A172 (cell line): ENCODE data around the gene ZNF678. TPM values are rescaled to one million over a fixed set of nuclear protein-coding genes. Genes with fewer than 3 reads are reported as not detected.
"Not testable (repeated sequence)": the region's sequence is repeated elsewhere in the genome, so short reads cannot be mapped to it uniquely, and the experiment has no call there.

Source experiments
- DNase-seq: peaks from one replicate; pipeline ENCODE4 v3.0.0-alpha.2; 2015; ENCODE audit warnings: low spot score
- total RNA-seq: library from RNA; depleted of rRNA; stranded (reverse); fragments of >200 nt; shearing (Covaris generic); gene quantifications from 2 replicates; pipeline ENCODE4 v1.2.3, GENCODE V29; 2014

The ZNF678 gene
- total RNA-seq, 1 experiment from 2014 or later = 12.4 TPM

DNA sequence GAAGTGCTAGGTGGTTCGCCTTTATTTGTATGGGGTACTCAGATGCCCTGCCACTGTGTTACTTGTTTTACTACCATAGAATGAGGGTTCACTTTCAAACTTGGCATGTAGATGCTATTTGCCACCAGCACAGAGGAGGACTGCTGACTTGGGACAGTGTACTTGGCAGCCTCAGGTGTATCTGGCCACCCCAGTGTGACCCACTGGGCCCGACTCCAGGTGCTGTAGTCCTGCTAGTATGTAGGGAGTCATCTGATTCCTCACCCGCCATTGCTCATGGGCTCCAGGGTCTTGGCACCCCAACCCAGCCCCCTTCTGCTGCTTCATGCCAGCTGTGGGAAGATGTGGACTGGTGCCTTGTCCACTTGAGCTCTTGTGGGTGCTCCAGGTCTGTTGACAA lies 40.0 kb downstream of the ZNF678 start:
- DNase-seq = no peak

DNA sequence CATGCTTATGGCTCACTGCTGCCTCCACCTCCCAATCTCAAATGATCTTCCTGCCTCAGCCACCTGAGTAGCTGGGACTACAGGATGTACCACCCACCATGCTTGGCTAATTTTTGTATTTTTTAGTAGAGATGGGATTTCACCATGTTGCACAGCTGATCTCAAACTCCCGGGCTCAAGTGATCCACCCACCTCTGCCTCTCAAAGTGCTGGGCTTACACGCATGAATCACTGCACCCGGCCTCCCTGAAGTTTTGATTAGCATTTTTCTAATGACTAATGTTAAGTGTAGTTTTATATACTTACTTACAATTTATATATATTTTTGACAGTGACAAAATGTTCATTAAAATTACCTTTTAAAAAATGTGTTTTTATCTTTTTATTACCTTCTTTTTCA lies 41.1 kb downstream of the ZNF678 start:
- no peak for DNase-seq

DNA sequence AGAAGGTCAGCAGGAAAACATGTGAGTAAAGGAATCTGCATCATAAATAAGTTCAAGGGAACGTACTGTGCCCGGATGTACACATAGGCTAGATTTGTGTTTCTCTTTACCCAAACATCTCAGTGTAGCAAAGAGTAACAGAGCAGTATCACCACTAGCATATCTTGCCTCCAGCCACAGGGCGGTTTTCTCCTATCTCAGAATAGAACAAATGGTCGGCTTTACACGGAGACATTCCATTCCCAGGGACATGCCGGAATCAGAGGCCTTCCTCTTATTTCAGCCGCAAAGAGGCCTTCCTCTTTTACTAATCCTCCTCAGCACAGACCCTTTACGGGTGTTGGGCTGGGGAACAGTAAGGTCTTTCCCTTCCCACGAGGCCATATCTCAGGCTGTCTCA lies 42.9 kb downstream of the ZNF678 start:
- DNase-seq = not testable (repeated sequence)

DNA sequence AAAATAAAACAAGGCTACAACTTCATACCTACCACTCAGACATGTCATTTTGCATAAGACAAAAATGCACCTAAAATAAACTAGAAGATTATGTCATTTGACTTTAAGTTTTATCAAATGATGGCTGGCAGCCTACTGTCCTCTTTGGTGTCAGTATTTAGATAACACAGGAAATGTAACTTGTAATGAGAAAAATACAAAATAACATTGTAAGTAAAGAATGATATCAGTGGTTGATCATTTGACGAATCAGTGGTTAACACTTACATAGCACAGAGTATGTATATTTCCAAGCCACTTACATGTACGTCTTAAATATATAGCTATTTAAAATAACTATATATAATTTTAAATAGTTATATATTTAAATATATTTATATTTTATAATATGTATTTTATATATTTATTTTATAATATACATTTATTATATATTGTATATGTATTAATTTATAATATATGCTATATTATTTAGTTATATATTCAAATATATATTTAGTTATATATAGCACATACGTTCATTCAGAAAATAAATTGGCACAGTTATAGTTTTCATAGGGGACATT lies 44.1 kb downstream of the ZNF678 start:
- DNase-seq = no peak

DNA sequence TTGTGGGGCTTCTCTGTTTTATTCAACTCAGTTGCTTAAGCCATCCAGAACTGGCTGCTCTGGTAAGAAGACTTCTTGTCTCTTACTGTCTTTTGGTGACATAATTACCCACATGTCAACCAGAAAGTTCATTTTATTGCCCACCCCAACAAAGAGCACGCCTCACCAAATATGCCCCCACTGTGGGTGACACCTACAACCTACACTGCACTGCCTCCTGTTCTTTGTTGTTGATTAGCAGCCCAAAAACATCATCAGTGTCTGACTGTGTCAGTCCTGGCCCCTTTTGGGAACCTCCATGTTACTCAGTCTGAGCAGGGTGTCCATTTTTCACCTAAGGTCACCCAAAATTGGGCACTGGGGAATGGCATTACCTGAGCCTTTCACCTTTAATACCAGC lies 49.3 kb downstream of the ZNF678 start:
- no peak for DNase-seq

DNA sequence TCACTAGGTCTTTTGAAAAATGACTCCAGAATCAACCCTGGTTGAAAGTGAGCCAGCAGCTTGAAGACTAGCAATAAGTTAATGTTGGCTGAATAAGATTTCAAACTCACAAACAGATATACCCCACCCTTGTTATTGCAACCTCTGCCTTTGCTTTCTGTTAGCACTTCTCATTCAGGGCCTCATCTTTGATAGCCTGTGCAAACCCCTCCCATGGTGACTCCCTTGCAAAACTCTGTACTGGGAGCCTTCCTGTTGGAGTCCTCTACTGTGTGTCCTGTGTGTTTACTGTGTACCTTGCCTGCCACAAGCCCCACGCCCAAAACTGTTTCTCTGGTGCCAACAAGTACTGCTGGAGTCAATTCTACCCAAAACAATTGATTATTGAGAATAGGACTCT lies 50.2 kb downstream of the ZNF678 start:
- DNase-seq = no peak

DNA sequence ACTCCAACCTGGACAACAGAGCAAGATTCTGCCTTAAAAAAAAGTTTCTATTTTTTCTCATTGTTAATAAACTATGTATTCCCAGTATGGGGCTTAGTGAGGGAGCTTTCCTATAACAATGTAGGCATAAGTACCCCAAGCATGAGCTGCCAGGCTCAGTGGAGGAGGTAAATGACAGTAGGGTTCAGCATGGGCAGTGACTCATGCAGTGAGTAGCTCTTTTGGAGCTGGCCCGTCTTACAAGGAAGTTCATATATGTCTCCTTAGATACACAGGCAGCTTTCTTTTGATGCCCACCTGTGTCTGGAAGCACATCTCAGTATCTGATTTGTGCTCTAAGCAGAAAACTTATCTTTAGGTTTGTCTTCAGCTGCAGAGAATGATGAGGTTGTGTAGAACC lies 57.9 kb downstream of the ZNF678 start:
- no peak for DNase-seq

DNA sequence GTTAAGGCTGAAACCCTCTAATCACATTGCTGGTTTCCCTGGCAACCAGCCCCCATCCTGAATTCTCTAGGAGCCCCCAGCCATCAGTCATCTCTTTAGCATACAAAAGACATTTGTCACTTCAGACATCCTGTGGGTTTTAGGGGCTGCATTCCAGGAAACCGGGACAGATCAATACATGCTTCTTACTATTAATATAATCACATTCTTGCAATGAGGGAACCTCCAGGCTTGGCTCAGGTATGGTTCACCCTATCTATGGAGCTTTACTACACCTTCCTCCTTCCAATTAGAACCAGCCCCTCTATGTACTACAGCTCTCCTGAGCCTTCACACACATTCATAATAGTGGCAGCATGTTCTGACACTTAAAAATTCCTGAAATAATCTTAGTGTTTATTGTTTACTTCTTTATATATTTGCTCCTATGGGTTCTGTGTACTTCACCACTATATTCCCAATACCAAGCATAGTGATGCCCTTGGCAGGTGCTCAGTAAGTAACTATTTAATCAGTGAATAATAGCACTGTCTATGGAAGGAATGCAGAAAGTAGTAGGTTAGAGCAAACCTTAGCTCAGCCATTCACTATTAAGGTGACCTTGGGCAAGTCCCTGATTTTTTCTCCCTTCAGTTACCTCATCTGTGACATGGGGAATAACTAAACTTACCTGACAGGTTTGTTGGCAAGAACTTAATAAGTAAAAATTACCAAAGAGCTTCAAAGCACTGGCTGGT lies 59.6 kb downstream of the ZNF678 start:
- no peak for DNase-seq

DNA sequence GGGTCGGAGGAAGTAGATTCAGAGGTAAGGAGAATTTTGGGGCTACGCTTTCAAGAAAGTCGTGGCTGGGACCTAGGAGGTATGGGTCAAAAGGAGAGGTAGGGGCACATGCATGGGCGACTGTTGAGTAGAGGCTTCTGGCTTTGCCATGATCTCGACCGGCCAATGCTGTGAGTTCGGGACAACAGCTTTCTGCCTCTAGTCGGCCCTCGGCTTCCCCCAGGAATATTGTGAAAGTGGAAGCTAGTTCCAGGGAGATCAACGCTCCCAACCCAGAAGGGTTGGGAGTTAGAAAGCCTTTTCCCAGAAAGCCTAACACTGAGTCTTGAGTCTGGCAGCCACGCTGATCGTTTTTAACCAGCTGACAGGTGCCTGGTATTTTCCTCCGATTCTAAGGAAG lies 69.0 kb downstream of the ZNF678 start:
- no peak for DNase-seq

DNA sequence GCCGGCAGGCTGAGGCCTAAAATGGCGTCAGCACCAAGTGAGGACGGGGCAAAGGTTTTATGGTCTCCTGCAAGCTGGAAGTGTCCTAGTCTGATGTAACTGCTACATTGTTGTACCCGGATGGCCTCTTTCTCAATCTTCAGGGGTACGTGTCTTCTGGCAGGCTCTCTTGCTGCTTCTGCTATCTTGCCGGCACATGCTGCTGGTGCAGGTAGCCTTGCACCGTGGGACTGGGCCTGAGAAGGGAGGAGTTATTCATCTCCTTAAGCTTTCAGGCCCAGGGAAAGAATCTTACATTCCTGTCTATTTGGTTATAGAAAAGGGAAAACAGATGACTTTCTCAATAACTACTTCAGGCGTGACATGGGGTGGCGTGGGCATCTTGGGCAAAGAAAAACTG lies 72.2 kb downstream of the ZNF678 start:
- no peak for DNase-seq

DNA sequence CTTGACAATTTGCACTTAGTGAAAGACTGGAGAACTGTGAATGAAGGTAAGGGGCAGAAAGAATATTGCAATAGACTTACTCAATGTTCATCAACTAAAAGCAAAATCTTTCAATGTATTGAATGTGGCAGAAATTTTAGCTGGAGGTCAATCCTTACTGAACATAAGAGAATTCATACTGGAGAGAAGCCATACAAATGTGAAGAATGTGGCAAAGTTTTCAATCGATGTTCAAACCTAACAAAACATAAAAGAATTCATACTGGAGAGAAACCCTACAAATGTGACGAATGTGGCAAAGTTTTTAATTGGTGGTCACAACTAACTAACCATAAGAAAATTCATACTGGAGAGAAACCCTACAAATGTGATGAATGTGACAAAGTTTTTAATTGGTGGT lies 91.1 kb downstream of the ZNF678 start:
- DNase-seq = no peak

DNA sequence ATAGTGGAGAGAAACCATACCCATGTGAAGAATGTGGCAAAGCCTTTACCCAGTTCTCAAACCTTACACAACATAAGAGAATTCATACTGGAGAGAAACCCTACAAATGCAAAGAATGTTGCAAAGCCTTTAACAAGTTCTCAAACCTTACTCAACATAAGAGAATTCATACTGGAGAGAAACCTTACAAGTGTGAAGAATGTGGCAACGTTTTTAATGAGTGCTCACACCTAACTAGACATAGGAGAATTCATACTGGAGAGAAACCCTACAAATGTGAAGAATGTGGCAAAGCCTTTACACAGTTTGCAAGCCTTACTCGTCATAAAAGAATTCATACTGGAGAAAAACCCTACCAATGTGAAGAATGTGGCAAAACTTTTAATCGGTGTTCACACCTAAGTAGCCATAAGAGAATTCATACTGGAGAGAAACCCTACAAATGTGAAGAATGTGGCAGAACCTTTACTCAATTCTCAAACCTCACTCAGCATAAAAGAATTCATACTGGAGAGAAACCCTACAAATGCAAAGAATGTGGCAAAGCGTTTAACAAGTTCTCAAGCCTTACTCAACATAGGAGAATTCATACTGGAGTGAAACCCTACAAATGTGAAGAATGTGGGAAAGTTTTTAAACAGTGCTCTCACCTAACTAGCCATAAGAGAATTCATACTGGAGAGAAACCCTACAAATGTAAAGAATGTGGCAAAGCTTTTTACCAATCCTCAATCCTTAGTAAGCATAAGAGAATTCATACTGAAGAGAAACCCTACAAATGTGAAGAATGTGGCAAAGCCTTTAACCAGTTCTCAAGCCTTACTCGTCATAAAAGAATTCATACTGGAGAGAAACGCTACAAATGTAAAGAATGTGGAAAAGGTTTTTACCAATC lies 91.7 kb downstream of the ZNF678 start:
- DNase-seq = no peak

DNA sequence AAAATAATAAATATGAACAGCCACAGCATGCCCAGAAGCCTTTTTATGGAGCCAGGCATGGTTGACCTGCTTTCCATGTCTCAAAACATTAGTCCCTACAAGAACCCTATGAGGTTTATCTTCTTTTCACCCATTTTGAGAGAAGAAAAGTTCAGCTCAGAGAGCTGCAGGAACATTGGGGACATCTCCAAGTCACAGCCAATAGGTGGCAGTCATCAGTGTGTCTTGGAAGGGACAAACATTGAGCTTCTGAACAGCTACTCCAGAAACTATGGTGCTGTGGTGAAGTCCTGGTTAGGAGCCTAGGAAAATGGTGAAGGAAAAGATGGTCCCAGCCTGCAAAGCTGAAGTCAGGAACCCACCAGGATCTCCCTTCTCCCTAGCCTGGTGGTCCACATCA lies 98.1 kb downstream of the ZNF678 start:
- DNase-seq = no peak

DNA sequence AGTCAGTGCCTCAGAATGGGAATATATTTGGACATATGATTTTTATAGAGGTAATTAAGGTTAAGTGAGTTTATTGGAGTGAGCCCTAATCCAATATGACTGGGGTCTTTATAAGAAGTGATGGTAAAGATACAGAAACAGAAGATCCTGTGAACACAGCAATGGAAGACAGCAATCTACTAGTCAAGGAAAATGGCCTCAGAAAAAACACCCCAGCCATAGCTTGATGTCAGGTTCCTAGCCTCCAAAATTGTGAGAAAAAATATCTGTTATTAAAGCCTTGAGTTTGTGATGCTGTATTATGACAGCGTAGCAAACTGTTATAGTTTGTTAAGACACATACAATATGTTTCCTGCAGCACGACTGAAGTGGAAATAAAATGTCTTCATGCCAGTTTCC lies 99.6 kb downstream of the ZNF678 start:
- DNase-seq = no peak

DNA sequence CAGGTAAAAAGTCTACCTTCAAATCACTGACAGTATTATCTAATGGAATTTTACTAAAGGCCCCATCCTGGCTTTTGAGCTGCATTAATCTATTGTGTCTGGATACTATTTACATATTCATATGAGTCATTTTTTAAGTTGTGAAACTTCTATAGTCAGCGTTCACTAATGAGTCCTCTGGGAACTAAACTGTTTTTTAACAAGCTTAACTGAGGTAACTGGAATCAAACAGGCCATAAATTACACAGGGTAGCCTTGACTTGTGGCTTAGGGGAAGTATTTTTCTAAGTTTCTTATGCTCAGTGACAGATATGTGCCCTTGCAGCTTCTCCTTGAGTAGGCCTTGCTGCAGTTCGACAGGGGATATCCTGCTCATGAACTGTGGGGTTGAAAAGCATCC lies 102.9 kb downstream of the ZNF678 start:
- peak; percentile 7 for DNase-seq

DNA sequence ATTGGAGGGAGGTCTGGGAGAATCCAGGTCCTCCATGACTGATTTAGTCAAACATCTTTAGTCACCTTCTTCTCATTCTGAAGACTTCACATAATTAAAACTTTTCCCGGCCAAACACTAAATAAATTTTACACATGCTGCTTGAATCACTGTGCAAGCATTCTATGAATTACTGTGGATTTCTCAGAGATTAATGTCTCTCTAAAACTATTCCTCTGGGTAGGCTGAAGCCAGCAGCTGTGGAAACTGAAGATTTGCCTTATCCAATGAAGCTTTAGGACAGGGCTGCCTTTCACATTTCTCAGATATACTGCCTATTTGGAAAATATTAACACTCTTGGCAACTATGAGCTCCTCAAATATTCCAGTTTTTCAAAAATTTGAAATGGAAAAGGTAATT lies 110.1 kb downstream of the ZNF678 start:
- no peak for DNase-seq

DNA sequence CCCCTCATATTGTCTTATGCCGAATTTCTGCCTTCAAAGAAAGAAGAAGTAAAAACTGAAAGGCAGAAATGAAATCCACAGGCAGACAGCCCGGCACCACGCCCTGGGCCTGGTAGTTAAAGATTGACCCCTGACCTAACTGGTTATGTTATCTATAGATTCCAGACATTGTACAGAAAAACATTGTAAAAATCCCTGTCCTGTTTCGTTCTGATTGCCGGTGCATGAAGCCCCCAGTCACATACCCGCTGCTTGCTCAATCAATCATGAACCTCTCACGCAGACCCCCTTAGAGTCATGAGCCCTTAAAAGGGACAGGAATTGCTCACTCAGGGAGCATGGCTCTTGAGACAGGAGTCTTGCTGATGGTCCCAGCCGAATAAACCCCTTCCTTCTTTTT lies 122.5 kb downstream of the ZNF678 start:
- no peak for DNase-seq

DNA sequence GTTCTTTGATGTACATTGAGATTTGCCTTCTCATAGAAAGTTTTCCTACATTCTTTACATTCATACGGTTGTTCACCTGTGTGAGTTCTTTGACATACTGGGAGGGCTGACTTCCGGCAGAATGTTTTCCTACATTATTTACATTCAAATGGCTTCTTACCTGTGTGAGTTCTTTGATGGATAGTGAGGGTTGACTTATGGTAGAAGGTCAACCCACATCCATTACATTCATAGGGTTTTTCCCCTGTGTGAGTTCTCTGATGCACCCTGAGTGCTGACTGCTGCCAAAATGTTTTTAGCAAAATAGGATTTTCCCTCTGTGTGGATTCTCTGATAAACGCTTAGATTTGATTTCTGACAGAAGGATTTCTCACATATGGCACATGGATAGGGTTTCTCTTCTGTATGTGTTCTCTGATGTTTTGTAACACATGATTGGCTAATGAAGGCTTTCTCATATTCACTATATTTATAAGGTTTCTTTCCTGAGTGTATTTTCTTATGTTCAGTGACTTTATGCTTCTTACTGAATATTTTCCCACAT lies 134.0 kb downstream of the ZNF678 start:
- no peak for DNase-seq

DNA sequence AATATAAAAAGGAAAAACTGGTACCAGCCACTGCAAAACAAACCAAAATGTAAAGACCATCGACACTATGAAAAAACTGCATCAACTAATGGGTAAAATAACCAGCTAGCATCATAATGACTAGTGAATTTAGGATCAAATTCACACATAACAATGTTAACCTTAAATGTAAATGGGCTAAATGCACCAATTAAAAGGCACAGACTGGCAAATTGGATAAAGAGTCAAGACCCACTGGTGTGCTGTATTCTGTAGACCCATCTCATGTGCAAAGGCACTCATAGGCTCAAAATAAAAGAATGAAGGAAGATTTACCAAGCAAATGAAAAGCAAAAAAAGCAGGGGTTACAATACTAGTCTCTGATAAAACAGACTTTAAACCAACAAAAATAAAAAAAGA lies 138.3 kb downstream of the ZNF678 start:
- DNase-seq = not testable (repeated sequence)

DNA sequence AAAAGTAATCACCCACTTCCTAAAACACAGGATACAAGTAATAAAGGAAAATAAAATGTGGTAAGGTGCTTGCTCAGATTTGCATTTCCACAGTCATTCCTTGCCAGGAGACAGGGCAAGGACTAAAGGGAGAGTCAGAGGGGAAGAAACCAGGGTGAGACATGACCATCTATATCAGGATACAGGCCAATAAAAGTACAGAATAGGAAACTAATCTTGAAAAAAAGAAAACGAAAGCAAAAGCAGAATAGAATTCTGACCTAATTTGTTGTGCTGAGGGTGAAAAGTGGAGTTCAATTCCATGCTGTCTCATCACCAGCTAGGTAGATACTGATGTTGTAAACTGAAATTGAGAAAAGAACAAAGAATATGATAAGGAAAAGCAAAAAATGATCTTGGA lies 144.5 kb downstream of the ZNF678 start:
- DNase-seq = no peak

DNA sequence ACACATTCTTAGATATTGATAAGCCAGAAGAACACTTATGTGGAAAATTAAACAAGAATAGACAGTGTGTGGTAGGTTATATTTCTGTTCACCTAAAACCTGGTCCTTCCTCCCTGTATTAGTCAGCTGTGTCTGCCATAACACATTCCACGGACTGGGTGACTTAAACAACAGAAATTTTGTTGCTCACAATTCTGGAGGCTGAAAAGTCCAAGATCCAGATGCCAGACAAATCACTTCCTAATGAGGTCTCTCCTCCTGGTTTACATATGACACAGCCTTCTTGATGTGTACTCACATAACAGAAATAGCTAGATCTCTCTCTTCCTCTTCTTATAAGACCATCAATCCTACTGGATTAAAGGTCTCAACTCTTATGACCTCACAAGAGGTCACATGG lies 146.1 kb downstream of the ZNF678 start:
- no peak for DNase-seq

DNA sequence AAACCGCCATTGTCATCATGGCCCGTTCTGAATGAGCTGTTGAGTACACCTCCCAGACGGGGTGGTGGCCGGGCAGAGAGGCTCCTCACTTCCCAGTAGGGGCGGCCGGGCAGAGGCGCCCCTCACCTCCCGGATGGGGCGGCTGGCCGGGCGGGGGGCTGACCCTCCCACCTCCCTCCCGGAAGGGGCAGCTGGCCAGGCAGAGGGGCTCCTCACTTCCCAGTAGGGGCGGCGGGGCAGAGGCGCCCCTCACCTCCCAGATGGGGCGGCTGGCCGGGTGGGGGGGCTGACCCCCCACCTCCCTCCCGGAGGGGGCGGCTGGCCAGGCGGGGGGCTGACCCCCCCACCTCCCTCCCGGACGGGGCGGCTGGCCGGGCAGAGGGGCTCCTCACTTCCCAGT lies 147.1 kb downstream of the ZNF678 start:
- DNase-seq = not testable (repeated sequence)

DNA sequence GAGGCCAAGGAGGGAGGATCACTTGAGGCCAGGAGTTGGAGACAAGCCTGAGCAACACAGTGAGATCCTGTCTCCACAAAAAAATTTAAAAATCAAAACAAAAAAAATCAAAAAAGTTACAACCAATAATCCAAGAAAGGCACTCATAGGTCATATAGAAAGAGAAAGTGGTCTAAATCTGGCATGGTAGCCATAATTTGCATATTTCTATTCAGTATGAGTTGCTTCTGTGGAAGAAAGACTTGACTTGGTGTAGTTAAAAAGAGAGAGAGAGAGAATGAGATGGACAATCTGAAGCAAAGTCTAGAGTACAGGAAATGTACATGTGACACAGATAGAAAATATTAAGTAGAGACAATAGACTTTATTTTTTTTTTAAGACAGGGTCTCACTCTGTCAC lies 149.3 kb downstream of the ZNF678 start:
- DNase-seq = no peak
